Vagina (tissue), 2 donors: ENCODE measurements around the gene DNAH8. TPM values are rescaled to one million over a fixed set of nuclear protein-coding genes. Genes with fewer than 3 reads are reported as not detected.

Source experiments
- DNase-seq, 2 donors: peaks; one replicate each; pipeline ENCODE4 v3.0.0-alpha.2; 2017; ENCODE audit errors: extremely low spot score in 2 of 2
- H3K27ac ChIP-seq: fragments of 200-600 bp; sonication (generic); one replicate; pipeline ENCODE4 v1.5.1; 2019
- H3K27me3 ChIP-seq: fragments of 200-600 bp; sonication (generic); one replicate; pipeline ENCODE4 v1.5.1; 2019
- H3K36me3 ChIP-seq, 2 donors: fragments of 200-600 bp; sonication (generic); one replicate each; pipeline ENCODE4 v1.5.1; 2017 to 2019
- H3K4me1 ChIP-seq: fragments of 200-600 bp; sonication (generic); one replicate; pipeline ENCODE4 v1.5.1; 2019
- H3K4me3 ChIP-seq, 2 donors: fragments of 200-600 bp; sonication (generic); 1 replicate in 1 of 2; 2 replicates in 1 of 2; pipeline ENCODE4 v1.5.1; 2016 to 2019
- H3K9me3 ChIP-seq: fragments of 200-600 bp; sonication (generic); one replicate; pipeline ENCODE4 v1.5.1; 2019
- POLR2A ChIP-seq, 2 donors: fragments of 450-650 bp; IDR thresholded peaks; one replicate each; pipeline ENCODE4 v1.6.1; 2017; ENCODE audit warnings: antibody characterized with exemption in 2 of 2, mild to moderate bottlenecking in 2 of 2, moderate library complexity in 2 of 2
- POLR2AphosphoS5 ChIP-seq, 2 donors: sonication (generic); formaldehyde crosslinking; IDR thresholded peaks; one replicate each; pipeline ENCODE4 v1.9.0; 2017; ENCODE audit warnings: antibody characterized with exemption in 2 of 2, mild to moderate bottlenecking in 2 of 2, low read depth in 1 of 2; ENCODE audit not compliant: insufficient read depth in 1 of 2
- intact Hi-C: fragments of 100-400 bp; cut with DNase I; formaldehyde crosslinking; loops from one replicate; pipeline ENCODE4 v1.15.1; 2023
- total RNA-seq: library from RNA; depleted of rRNA; stranded (reverse); fragments of >200 nt; gene quantifications from one replicate; pipeline ENCODE4 v1.2.3, GENCODE V29; 2016
- TF ChIP-seq, protein P1 (sequence below), 3 experiments: fragments of 450-650 bp in 2 of 3; fragments of 200-600 bp in 1 of 3; sonication (generic) in 1 of 3; IDR thresholded peaks; one replicate each; pipeline ENCODE4 v1.5.1; 2017 to 2019; ENCODE audit warnings: antibody characterized with exemption in 3 of 3, mild to moderate bottlenecking in 2 of 3, moderate library complexity in 2 of 3

Gene DNAH8
- total RNA-seq, 1 donor from 2014 or later: not detected

- no peaks in the 10 kb centered on the region for H3K9me3 ChIP-seq
- no peak overlapping the region for H3K27ac ChIP-seq
- TF ChIP-seq POLR2A (IDR thresholded peaks at IDR 0.05): no peak
- TF ChIP-seq, protein P1, sequence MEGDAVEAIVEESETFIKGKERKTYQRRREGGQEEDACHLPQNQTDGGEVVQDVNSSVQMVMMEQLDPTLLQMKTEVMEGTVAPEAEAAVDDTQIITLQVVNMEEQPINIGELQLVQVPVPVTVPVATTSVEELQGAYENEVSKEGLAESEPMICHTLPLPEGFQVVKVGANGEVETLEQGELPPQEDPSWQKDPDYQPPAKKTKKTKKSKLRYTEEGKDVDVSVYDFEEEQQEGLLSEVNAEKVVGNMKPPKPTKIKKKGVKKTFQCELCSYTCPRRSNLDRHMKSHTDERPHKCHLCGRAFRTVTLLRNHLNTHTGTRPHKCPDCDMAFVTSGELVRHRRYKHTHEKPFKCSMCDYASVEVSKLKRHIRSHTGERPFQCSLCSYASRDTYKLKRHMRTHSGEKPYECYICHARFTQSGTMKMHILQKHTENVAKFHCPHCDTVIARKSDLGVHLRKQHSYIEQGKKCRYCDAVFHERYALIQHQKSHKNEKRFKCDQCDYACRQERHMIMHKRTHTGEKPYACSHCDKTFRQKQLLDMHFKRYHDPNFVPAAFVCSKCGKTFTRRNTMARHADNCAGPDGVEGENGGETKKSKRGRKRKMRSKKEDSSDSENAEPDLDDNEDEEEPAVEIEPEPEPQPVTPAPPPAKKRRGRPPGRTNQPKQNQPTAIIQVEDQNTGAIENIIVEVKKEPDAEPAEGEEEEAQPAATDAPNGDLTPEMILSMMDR (IDR thresholded peaks at IDR 0.05): no peak
- TF ChIP-seq POLR2AphosphoS5 (IDR thresholded peaks at IDR 0.05; ENCODE audit: insufficient read depth in 1 of 2, low read depth in 1 of 2): no peak
- H3K36me3 ChIP-seq: peaks cover 0 to 39% of the 10 kb centered on the region in 2 donors
- H3K4me1 ChIP-seq: peaks cover 17% of the 10 kb centered on the region
- intact Hi-C loops: no loop called here
- no peak overlapping the region for H3K4me3 ChIP-seq
- no peaks in the 10 kb centered on the region for H3K27me3 ChIP-seq
- DNase-seq: no peak
These were observed 30.9 kb upstream of the DNAH8 start for GRCh38 chr6:38684237-38684636.

DNA sequence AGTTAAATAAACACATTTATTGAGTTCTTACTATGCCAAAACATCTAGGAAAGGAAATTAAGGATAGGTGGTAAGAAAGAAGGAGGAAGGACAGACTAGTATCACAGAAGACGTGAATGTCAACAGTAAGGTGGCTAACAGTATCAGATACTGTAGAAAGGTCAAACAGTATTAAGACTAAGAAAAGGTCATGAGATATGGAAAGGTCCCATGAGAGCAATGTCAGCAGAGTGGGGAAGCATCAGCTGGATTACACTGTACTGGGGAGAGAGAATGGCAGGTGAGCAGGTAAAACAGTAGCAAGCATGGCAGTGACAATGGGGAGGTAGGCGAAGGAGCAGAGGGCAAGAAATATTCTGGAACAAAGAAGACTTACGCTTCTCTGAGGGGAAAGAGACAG is 30.2 kb upstream of the DNAH8 start:
- intact Hi-C loops: no loop called here
- no peak for DNase-seq
- H3K27ac ChIP-seq: no peak overlapping the region
- TF ChIP-seq, protein P1 (IDR thresholded peaks at IDR 0.05): no peak
- TF ChIP-seq POLR2A (IDR thresholded peaks at IDR 0.05) (no peak), POLR2AphosphoS5 (IDR thresholded peaks at IDR 0.05; ENCODE audit: insufficient read depth in 1 of 2, low read depth in 1 of 2) (no peak)
- no peaks in the 10 kb centered on the region for H3K27me3 ChIP-seq
- no peak overlapping the region for H3K4me3 ChIP-seq
- H3K36me3 ChIP-seq: peaks cover 0 to 36% of the 10 kb centered on the region in 2 donors
- H3K4me1 ChIP-seq: peaks cover 17% of the 10 kb centered on the region
- H3K9me3 ChIP-seq: no peaks in the 10 kb centered on the region

DNA sequence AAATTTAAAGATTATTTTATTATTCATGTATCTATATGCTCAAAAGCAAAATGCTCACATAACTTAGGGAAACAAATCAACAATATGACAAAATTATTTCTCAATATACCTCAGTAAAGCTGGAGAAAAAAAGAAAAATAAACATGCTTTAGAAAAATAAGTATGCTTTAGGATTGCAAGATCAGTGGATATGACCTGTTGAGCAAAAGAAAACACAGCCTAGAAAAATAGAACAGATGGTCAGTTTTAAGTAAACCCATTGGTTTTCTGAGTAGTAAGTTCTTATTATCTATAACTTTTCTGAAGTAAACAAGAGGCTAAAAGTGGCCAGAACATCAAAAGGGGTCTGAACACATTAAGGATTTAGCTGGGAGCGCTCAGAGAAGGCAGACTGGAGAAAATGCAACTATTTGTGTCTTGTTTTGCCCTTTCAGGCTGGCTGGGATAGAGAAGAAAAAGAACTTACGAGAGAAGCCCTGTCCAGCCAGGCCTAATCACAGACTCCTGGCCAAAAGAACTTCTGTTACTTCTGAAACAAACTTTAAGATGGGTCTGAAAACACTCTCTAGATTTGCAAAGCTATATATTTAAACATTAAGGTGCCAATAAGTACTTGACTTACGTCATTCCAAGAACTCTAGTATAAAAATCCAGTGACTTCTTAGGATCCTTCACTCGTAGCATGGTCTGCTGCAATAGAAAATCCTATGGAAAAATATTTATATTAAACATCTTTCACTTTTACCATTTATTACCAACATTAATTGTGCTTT is 28.7 kb upstream of the DNAH8 start:
- peaks cover 0 to 24% of the 10 kb centered on the region in 2 donors for H3K36me3 ChIP-seq
- no peak overlapping the region for H3K4me3 ChIP-seq
- no peaks in the 10 kb centered on the region for H3K9me3 ChIP-seq
- DNase-seq: no peak
- TF ChIP-seq POLR2AphosphoS5 (IDR thresholded peaks at IDR 0.05; ENCODE audit: insufficient read depth in 1 of 2, low read depth in 1 of 2) (no peak), POLR2A (IDR thresholded peaks at IDR 0.05) (no peak)
- TF ChIP-seq, protein P1 (IDR thresholded peaks at IDR 0.05): no peak
- H3K27me3 ChIP-seq: no peaks in the 10 kb centered on the region
- no peak overlapping the region for H3K27ac ChIP-seq
- intact Hi-C loops: no loop called here
- peaks cover 17% of the 10 kb centered on the region for H3K4me1 ChIP-seq

- peaks cover 17% of the 10 kb centered on the region for H3K4me1 ChIP-seq
- intact Hi-C loops: no loop called here
- no peaks in the 10 kb centered on the region for H3K9me3 ChIP-seq
- TF ChIP-seq POLR2AphosphoS5 (IDR thresholded peaks at IDR 0.05; ENCODE audit: insufficient read depth in 1 of 2, low read depth in 1 of 2): no peak
- TF ChIP-seq POLR2A (IDR thresholded peaks at IDR 0.05): no peak
- TF ChIP-seq, protein P1 (IDR thresholded peaks at IDR 0.05): no peak
- peaks cover 0 to 19% of the 10 kb centered on the region in 2 donors for H3K36me3 ChIP-seq
- DNase-seq: no peak
- no peak overlapping the region for H3K4me3 ChIP-seq
- H3K27me3 ChIP-seq: no peaks in the 10 kb centered on the region
- no peak overlapping the region for H3K27ac ChIP-seq
These were observed 28.1 kb upstream of the DNAH8 start for GRCh38 chr6:38687043-38687353.

DNA sequence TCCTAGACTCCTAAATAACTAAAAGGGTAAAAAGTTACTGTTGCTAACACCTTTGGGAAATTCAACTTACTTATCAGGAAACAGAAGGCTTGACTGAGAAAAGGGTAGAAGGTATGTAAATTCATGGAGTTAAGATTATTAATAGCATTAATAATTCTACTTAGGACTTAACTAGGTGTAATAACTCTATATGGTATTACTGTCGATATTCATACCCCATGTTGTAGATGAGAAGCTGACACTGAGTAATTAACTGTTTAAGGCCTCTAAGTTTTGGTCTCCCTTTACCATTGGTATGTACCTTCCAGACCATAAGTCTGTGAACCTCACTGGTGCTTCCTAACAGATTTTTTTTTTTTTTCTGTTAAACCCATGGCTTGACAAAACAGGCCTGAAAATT is 27.6 kb upstream of the DNAH8 start:
- Histone ChIP-seq H3K27me3 (no peaks in the 10 kb centered on the region), H3K4me3 (no peak overlapping the region), H3K27ac (no peak overlapping the region), H3K4me1 (peaks cover 17% of the 10 kb centered on the region), H3K9me3 (no peaks in the 10 kb centered on the region), H3K36me3 (peaks cover 0 to 18% of the 10 kb centered on the region in 2 donors)
- intact Hi-C loops: no loop called here
- no peak for TF ChIP-seq POLR2AphosphoS5 (IDR thresholded peaks at IDR 0.05; ENCODE audit: insufficient read depth in 1 of 2, low read depth in 1 of 2)
- no peak for TF ChIP-seq POLR2A (IDR thresholded peaks at IDR 0.05)
- TF ChIP-seq, protein P1 (IDR thresholded peaks at IDR 0.05): no peak
- DNase-seq: no peak
